Measurements from ENCODE around the gene RHBG. TPM values are rescaled to one million over a fixed set of nuclear protein-coding genes. Genes with fewer than 3 reads are reported as not detected.

RHBG gene
- polyA plus RNA-seq, 1 donor (not counting 4 experiments of a cell fraction or from before 2014, with no cell fraction given) = not detected

DNA sequence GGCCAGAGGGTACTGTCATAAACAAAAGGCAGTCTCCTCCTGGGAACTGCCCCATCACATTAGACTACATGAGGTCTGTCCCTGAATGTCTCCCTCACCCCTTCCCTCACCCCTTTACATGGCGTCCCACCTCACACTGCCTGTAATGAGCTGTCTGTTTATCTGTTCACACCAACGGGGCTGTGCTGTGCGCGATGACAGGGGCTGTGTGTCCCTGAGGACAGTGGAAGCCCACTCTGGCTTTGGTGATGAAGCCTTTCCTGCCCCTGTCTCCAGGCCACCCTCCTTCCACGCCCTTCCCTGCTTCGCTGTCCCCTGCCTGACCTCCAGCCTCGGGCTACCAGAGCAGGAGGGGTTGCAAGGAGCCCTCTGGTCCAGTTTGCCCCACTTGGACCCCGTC lies 22.7 kb downstream of the RHBG start:
- no peaks in the 10 kb centered on the region for H3K4me1 ChIP-seq (ENCODE audit: control insufficient read depth, extremely low read depth, insufficient read depth, low read length)
- DNase-seq (ENCODE audit: low read depth, low spot score) = no peak
- H3K4me3 ChIP-seq (ENCODE audit: control insufficient read depth in 2 of 3, extremely low read depth in 1 of 3, insufficient read depth in 2 of 3, low read depth in 1 of 3, low read length in 3 of 3) = no peak overlapping the region
- FAIRE-seq = no peak
- no peak overlapping the region for H3K4me2 ChIP-seq (ENCODE audit: control insufficient read depth, extremely low read depth, insufficient read depth, low read depth, low read length)
- no peaks in the 10 kb centered on the region for H3K79me2 ChIP-seq (ENCODE audit: control insufficient read depth, insufficient read depth, low read length)
- H3K9me3 ChIP-seq (ENCODE audit: control insufficient read depth, low read depth, low read length) = no peaks in the 10 kb centered on the region
- no peaks in the 10 kb centered on the region for H3K36me3 ChIP-seq (ENCODE audit: control insufficient read depth in 2 of 2, extremely low read depth in 1 of 2, insufficient read depth in 2 of 2, low read length in 2 of 2)
- H3K27me3 ChIP-seq (ENCODE audit: control insufficient read depth, extremely low read depth, insufficient read depth, low read length) = peaks cover 33% of the 10 kb centered on the region
- H4K20me1 ChIP-seq (ENCODE audit: control insufficient read depth, extremely low read depth, insufficient read depth, low read length) = no peaks in the 10 kb centered on the region
- no peaks in the 10 kb centered on the region for H3K9me1 ChIP-seq (ENCODE audit: control insufficient read depth, extremely low read depth, insufficient read depth, low read length)
- H3K27ac ChIP-seq (ENCODE audit: control insufficient read depth, insufficient read depth, low read length) = no peak overlapping the region
- dilution Hi-C loops (cut with MboI; ENCODE audit: extremely low pct_ligation_motif_present, low sequenced_read_pairs) = no loop called here
- no peak overlapping the region for H3K9ac ChIP-seq (ENCODE audit: control insufficient read depth, extremely low read depth, insufficient read depth, low read length)
- TF ChIP-seq, protein P1, sequence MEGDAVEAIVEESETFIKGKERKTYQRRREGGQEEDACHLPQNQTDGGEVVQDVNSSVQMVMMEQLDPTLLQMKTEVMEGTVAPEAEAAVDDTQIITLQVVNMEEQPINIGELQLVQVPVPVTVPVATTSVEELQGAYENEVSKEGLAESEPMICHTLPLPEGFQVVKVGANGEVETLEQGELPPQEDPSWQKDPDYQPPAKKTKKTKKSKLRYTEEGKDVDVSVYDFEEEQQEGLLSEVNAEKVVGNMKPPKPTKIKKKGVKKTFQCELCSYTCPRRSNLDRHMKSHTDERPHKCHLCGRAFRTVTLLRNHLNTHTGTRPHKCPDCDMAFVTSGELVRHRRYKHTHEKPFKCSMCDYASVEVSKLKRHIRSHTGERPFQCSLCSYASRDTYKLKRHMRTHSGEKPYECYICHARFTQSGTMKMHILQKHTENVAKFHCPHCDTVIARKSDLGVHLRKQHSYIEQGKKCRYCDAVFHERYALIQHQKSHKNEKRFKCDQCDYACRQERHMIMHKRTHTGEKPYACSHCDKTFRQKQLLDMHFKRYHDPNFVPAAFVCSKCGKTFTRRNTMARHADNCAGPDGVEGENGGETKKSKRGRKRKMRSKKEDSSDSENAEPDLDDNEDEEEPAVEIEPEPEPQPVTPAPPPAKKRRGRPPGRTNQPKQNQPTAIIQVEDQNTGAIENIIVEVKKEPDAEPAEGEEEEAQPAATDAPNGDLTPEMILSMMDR (optimal IDR thresholded peaks at IDR 0.05 in 1 of 3, IDR thresholded peaks at IDR 0.05 in 1 of 3, conservative IDR thresholded peaks at IDR 0.05 in 1 of 3; ENCODE audit: extremely low read depth in 1 of 3, insufficient read depth in 2 of 3, low read length in 3 of 3) = no peak
- no peak for TF ChIP-seq EZH2 (IDR thresholded peaks at IDR 0.05; ENCODE audit: low read length)
- H2AFZ ChIP-seq (ENCODE audit: control insufficient read depth, low read length) = no peak overlapping the region

DNA sequence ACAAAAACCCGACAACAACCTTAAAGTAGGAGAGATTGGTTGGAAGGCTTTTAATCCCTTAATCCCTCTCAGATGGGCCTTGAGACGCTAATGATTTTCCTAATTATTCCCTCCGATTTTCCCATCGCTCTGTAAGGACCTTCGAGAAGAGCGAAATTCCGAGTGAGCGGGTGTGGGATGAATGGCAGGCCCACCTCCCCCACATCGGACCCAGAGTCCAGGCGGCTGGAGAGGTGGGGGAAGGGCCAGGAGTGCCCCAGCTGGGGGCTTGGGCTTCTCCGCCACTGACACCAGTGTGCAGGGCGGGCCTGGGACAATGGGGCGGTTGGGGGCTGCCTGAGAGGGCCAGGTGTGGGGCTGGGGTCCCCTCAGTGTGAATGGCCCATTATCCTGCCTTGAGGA lies 23.4 kb downstream of the RHBG start:
- Histone ChIP-seq H4K20me1 (ENCODE audit: control insufficient read depth, extremely low read depth, insufficient read depth, low read length) (no peaks in the 10 kb centered on the region), H2AFZ (ENCODE audit: control insufficient read depth, low read length) (no peak overlapping the region), H3K4me2 (ENCODE audit: control insufficient read depth, extremely low read depth, insufficient read depth, low read depth, low read length) (no peak overlapping the region), H3K9me1 (ENCODE audit: control insufficient read depth, extremely low read depth, insufficient read depth, low read length) (no peaks in the 10 kb centered on the region), H3K4me3 (ENCODE audit: control insufficient read depth in 2 of 3, extremely low read depth in 1 of 3, insufficient read depth in 2 of 3, low read depth in 1 of 3, low read length in 3 of 3) (no peak overlapping the region), H3K27ac (ENCODE audit: control insufficient read depth, insufficient read depth, low read length) (no peak overlapping the region), H3K36me3 (ENCODE audit: control insufficient read depth in 2 of 2, extremely low read depth in 1 of 2, insufficient read depth in 2 of 2, low read length in 2 of 2) (no peaks in the 10 kb centered on the region), H3K9me3 (ENCODE audit: control insufficient read depth, low read depth, low read length) (no peaks in the 10 kb centered on the region), H3K4me1 (ENCODE audit: control insufficient read depth, extremely low read depth, insufficient read depth, low read length) (no peaks in the 10 kb centered on the region), H3K9ac (ENCODE audit: control insufficient read depth, extremely low read depth, insufficient read depth, low read length) (no peak overlapping the region), H3K79me2 (ENCODE audit: control insufficient read depth, insufficient read depth, low read length) (no peaks in the 10 kb centered on the region), H3K27me3 (ENCODE audit: control insufficient read depth, extremely low read depth, insufficient read depth, low read length) (peaks cover 29% of the 10 kb centered on the region)
- dilution Hi-C loops (cut with MboI; ENCODE audit: extremely low pct_ligation_motif_present, low sequenced_read_pairs) = no loop called here
- FAIRE-seq (no peak), DNase-seq (ENCODE audit: low read depth, low spot score) (no peak)
- TF ChIP-seq, protein P1 (optimal IDR thresholded peaks at IDR 0.05 in 1 of 3, IDR thresholded peaks at IDR 0.05 in 1 of 3, conservative IDR thresholded peaks at IDR 0.05 in 1 of 3; ENCODE audit: extremely low read depth in 1 of 3, insufficient read depth in 2 of 3, low read length in 3 of 3) = no peak
- TF ChIP-seq EZH2 (IDR thresholded peaks at IDR 0.05; ENCODE audit: low read length) = no peak

All from keratinocyte (primary cell).